Activated CD4-positive, alpha-beta T cell treated with anti-CD3 and anti-CD28 coated beads, Interleukin-2, amount 50 U/mL, for 1 hour (primary cell): ENCODE results near the gene SLC17A4.

Experiments
- DNase-seq: peaks from one replicate; pipeline ENCODE4 v3.0.0-alpha.2; 2020

The SLC17A4 gene

GRCh38 chr6:25750906-25751305 is 3.6 kb upstream of the SLC17A4 start:
- no peak for DNase-seq

GRCh38 chr6:25753079-25753478 is 1.5 kb upstream of the SLC17A4 start:
- no peak for DNase-seq

- DNase-seq, result no peak
Observed at GRCh38 chr6:25755483-25755882, 941 bp downstream of the SLC17A4 start.

GRCh38 chr6:25756382-25757363 is 2.1 kb downstream of the SLC17A4 start:
- no peak for DNase-seq

- DNase-seq, result no peak
Observed at GRCh38 chr6:25757936-25758642, 3.5 kb downstream of the SLC17A4 start.

- no peak for DNase-seq
Observed at GRCh38 chr6:25764611-25765010, 10.1 kb downstream of the SLC17A4 start.

- DNase-seq, result no peak
Observed at GRCh38 chr6:25768566-25768965, 14.0 kb downstream of the SLC17A4 start.

- DNase-seq, result no peak
Observed at GRCh38 chr6:25769983-25770382, 15.4 kb downstream of the SLC17A4 start.

GRCh38 chr6:25774120-25774715 is 19.7 kb downstream of the SLC17A4 start:
- no peak for DNase-seq

- DNase-seq, result no peak
Observed at GRCh38 chr6:25777031-25777430, 22.5 kb downstream of the SLC17A4 start.

GRCh38 chr6:25777856-25778649 is 23.5 kb downstream of the SLC17A4 start:
- no peak for DNase-seq

GRCh38 chr6:25781134-25781533 is 26.6 kb downstream of the SLC17A4 start:
- DNase-seq, result no peak

- DNase-seq, result no peak
Observed at GRCh38 chr6:25787428-25787827, 32.9 kb downstream of the SLC17A4 start.

- DNase-seq, result peak; percentile 30
Observed at GRCh38 chr6:25788305-25788922, 33.9 kb downstream of the SLC17A4 start.

GRCh38 chr6:25789475-25789874 is 34.9 kb downstream of the SLC17A4 start:
- DNase-seq, result no peak

GRCh38 chr6:25792016-25792415 is 37.5 kb downstream of the SLC17A4 start:
- no peak for DNase-seq

- DNase-seq, result no peak
Observed at GRCh38 chr6:25793970-25794369, 39.4 kb downstream of the SLC17A4 start.

- no peak for DNase-seq
Observed at GRCh38 chr6:25794784-25795183, 40.2 kb downstream of the SLC17A4 start.

GRCh38 chr6:25801436-25801835 is 46.9 kb downstream of the SLC17A4 start:
- no peak for DNase-seq

GRCh38 chr6:25804804-25805203 is 50.3 kb downstream of the SLC17A4 start:
- no peak for DNase-seq

GRCh38 chr6:25815194-25815593 is 60.7 kb downstream of the SLC17A4 start:
- DNase-seq, result no peak

- DNase-seq, result no peak
Observed at GRCh38 chr6:25816252-25816651, 61.7 kb downstream of the SLC17A4 start.
